Amniotic epithelial cell (primary cell): ENCODE results near the gene THOC2.
"Not testable (repeated sequence)": the region's sequence is repeated elsewhere in the genome, so short reads cannot be mapped to it uniquely, and the experiment has no call there.

Source experiments
- DNase-seq: peaks from one replicate; pipeline ENCODE4 v3.0.0-alpha.2; 2010; ENCODE audit warnings: low read depth

Gene THOC2

GRCh38 chrX:123732670-123733363, at the start of gene THOC2:
THOC2 (minus strand) TSS chrX:123733052; CDS start chrX:123733022, 30 bp downstream.
- DNase-seq = peak; percentile 83

GRCh38 chrX:123781786-123782185, 48.9 kb upstream of the THOC2 start:
- DNase-seq = not testable (repeated sequence)

GRCh38 chrX:123779908-123780396, 47.1 kb upstream of the THOC2 start:
- DNase-seq = no peak

GRCh38 chrX:123773258-123773988, 40.6 kb upstream of the THOC2 start:
- DNase-seq = no peak

GRCh38 chrX:123771449-123772064, 38.7 kb upstream of the THOC2 start:
- no peak for DNase-seq

GRCh38 chrX:123764967-123765871, 32.4 kb upstream of the THOC2 start:
- DNase-seq = peak; percentile 86

GRCh38 chrX:123759849-123760248, 27.0 kb upstream of the THOC2 start:
- DNase-seq = not testable (repeated sequence)

GRCh38 chrX:123757794-123758193, 24.9 kb upstream of the THOC2 start:
- not testable (repeated sequence) for DNase-seq

GRCh38 chrX:123756320-123756719, 23.5 kb upstream of the THOC2 start:
- no peak for DNase-seq

- no peak for DNase-seq
Observed at GRCh38 chrX:123755107-123755506, 22.3 kb upstream of the THOC2 start.

GRCh38 chrX:123753656-123754350, 21.0 kb upstream of the THOC2 start:
- no peak for DNase-seq

GRCh38 chrX:123749643-123750042, 16.8 kb upstream of the THOC2 start:
- peak; percentile 70 for DNase-seq

GRCh38 chrX:123745511-123745910, 12.7 kb upstream of the THOC2 start:
- peak; percentile 25 for DNase-seq

GRCh38 chrX:123743312-123743711, 10.5 kb upstream of the THOC2 start:
- DNase-seq = peak; percentile 20

GRCh38 chrX:123742440-123742839, 9.6 kb upstream of the THOC2 start:
- no peak for DNase-seq

GRCh38 chrX:123740536-123740935, 7.7 kb upstream of the THOC2 start:
- no peak for DNase-seq

- DNase-seq = no peak
Observed at GRCh38 chrX:123740006-123740405, 7.2 kb upstream of the THOC2 start.

GRCh38 chrX:123739474-123739873, 6.6 kb upstream of the THOC2 start:
- DNase-seq = no peak

- DNase-seq = no peak
Observed at GRCh38 chrX:123738378-123738940, 5.6 kb upstream of the THOC2 start.

GRCh38 chrX:123736333-123736921, 3.6 kb upstream of the THOC2 start:
- DNase-seq = peak; percentile 92
